H1 (cell line): Measurements from ENCODE around the gene CTU1.

Source experiments
- CHD1 ChIP-seq: IDR thresholded peaks from 2 replicates; pipeline ENCODE4 v1.6.1; 2012; ENCODE audit warnings: low read depth, low read length, improper control_type of control experiment
- CREB1 ChIP-seq: IDR thresholded peaks from 2 replicates; pipeline ENCODE4 v1.6.1; 2012; ENCODE audit warnings: inconsistent platforms
- CTCF ChIP-seq, 3 experiments: IDR thresholded peaks; 1 replicate in 2 of 3; 2 replicates in 1 of 3; pipeline versions ENCODE4 v1.5.1 to v1.6.1; 2011; ENCODE audit warnings: low read length in 3 of 3, mild to moderate bottlenecking in 3 of 3, inconsistent platforms in 2 of 3, low read depth in 1 of 3, moderate library complexity in 1 of 3; ENCODE audit not compliant: insufficient read depth in 1 of 3; ENCODE audit errors: control extremely low read depth in 1 of 3
- EP300 ChIP-seq, 2 experiments: IDR thresholded peaks; 1 replicate in 1 of 2; 2 replicates in 1 of 2; pipeline ENCODE4 v1.6.1; 2011 to 2012; ENCODE audit warnings: low read depth in 2 of 2, low read length in 2 of 2, mild to moderate bottlenecking in 2 of 2, borderline replicate concordance in 1 of 2, inconsistent platforms in 1 of 2, moderate library complexity in 1 of 2
- EZH2 ChIP-seq: fragments of 200-600 bp; sonication (generic); IDR thresholded peaks from 2 replicates; pipeline ENCODE4 v1.7.1; 2012; ENCODE audit warnings: low read depth, mild to moderate bottlenecking, moderate library complexity, low read length, inconsistent platforms; ENCODE audit not compliant: severe bottlenecking
- GTF2F1 ChIP-seq: IDR thresholded peaks from 2 replicates; pipeline ENCODE4 v1.6.1; 2012; ENCODE audit warnings: low read depth, low read length, improper control_type of control experiment, borderline replicate concordance
- MAFK ChIP-seq: IDR thresholded peaks from 2 replicates; pipeline ENCODE4 v1.6.1; 2012; ENCODE audit warnings: low read depth, mild to moderate bottlenecking, improper control_type of control experiment, low read length
- RBBP5 ChIP-seq: IDR thresholded peaks from 2 replicates; pipeline ENCODE4 v1.7.1; 2012; ENCODE audit warnings: low read depth, mild to moderate bottlenecking, inconsistent platforms, low read length, moderate library complexity, borderline replicate concordance
- SIN3A ChIP-seq, 2 experiments: IDR thresholded peaks in 1 of 2; conservative IDR thresholded peaks in 1 of 2; 2 replicates each; pipeline ENCODE4 v1.6.1; 2011 to 2012; ENCODE audit warnings: low read length in 2 of 2, improper control_type of control experiment in 1 of 2, low read depth in 1 of 2, mild to moderate bottlenecking in 1 of 2
- TAF7 ChIP-seq: optimal IDR thresholded peaks from 2 replicates; pipeline ENCODE3; 2011; ENCODE audit warnings: low read depth, mild to moderate bottlenecking, inconsistent platforms, low read length, moderate library complexity, borderline replicate concordance
- YY1 ChIP-seq: IDR thresholded peaks from 2 replicates; pipeline ENCODE4 v1.6.1; 2011; ENCODE audit warnings: low read depth, mild to moderate bottlenecking, low read length
- TF ChIP-seq, protein P1 (sequence below): IDR thresholded peaks from 2 replicates; pipeline ENCODE4 v1.6.1; 2012; ENCODE audit warnings: inconsistent platforms

DNA sequence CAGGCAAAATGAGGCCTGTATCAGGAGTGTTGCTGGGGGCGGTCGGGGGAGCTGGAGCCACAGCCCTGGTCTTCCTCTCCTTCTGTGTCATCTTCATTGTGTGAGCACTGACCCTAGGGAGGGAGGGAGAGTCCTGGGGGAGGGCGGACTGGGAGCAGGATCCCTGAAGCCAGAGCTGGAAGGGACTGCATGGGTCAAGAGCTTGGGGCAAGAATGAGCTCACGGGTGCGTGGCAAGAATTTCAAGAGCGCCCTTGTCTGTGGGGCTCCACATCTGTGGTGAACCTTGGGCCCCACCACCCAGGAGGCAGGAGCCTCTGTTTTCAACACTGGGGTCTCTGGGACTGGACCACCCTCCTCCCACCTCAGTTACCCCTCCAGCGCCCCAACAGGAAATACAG, 38.5 kb upstream of the CTU1 start:
- TF ChIP-seq EP300 (IDR thresholded peaks at IDR 0.05; ENCODE audit: borderline replicate concordance in 1 of 2, low read depth in 2 of 2, low read length in 2 of 2) (no peak), EZH2 (no peak), CTCF (IDR thresholded peaks at IDR 0.05; ENCODE audit: control extremely low read depth in 1 of 3, insufficient read depth in 1 of 3, low read depth in 1 of 3, low read length in 3 of 3) (no peak), MAFK (no peak), CREB1 (no peak), SIN3A (conservative IDR thresholded peaks at IDR 0.05 in 1 of 2, IDR thresholded peaks at IDR 0.05 in 1 of 2; ENCODE audit: low read depth in 1 of 2, low read length in 2 of 2) (no peak), RBBP5 (no peak), YY1 (no peak), GTF2F1 (no peak), TAF7 (no peak), CHD1 (no peak)
- TF ChIP-seq, protein P1, sequence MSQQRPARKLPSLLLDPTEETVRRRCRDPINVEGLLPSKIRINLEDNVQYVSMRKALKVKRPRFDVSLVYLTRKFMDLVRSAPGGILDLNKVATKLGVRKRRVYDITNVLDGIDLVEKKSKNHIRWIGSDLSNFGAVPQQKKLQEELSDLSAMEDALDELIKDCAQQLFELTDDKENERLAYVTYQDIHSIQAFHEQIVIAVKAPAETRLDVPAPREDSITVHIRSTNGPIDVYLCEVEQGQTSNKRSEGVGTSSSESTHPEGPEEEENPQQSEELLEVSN: no peak
